ENCODE measurements around the gene SH3PXD2A. TPM values are rescaled to one million over a fixed set of nuclear protein-coding genes. Genes with fewer than 3 reads are reported as not detected.
"Not testable (repeated sequence)": the region's sequence is repeated elsewhere in the genome, so short reads cannot be mapped to it uniquely, and the experiment has no call there.

SH3PXD2A gene
- total RNA-seq, 1 donor from 2014 or later = 50.3 TPM

DNA sequence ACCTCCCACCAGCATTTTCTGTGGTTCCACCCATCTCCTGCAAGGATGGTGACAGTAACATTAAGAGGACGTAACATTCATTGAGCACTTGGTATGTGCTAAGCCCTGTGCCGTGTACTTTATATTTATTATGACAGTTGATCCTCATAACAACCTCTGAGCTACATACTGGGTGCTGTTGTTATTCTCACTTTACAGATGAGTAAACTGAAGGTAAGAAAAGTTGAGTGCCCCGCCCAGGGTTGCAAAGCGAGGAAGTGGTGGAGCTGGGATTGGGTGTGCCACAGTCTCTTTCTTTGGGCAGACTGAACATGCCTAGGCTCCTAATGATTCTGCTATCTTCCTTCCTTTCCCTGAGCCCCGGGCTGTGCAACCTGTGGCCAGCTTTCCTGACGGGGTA is 107.4 kb downstream of the SH3PXD2A start:
- no peak for DNase-seq (ENCODE audit: low spot score)

DNA sequence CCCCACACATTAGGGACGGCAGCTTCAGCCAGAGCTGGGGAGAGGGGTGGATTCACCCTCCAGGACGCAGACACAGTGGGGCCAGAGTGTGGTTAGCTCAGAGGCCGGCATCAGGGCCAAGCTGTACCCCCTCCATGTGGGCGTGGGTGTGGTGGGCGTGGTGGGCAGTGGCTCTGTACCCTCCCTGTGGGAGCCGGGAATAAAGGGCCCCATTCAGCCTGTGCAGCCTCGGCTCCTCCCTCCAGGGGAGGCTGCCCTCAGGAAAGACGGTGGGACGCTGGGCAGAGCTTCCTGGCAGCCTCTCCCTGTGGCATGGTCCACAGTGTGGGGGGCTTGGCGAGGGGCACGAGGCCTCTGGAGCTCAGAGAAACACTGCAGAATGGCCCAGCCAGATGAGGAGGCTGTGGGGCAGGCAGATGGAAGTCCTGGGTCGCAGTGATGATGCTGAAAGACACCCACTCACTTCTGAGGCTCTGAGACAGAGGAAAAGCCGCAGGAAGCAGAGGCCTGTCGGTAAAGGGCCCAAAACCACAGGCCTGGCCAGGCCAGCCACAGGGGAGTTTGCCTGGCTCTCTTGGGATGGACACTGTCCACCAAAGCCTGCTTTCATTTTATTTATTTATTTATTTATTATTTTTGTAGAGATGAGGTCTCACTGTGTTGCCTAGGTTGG is 108.0 kb downstream of the SH3PXD2A start:
- DNase-seq (ENCODE audit: low spot score) = no peak

DNA sequence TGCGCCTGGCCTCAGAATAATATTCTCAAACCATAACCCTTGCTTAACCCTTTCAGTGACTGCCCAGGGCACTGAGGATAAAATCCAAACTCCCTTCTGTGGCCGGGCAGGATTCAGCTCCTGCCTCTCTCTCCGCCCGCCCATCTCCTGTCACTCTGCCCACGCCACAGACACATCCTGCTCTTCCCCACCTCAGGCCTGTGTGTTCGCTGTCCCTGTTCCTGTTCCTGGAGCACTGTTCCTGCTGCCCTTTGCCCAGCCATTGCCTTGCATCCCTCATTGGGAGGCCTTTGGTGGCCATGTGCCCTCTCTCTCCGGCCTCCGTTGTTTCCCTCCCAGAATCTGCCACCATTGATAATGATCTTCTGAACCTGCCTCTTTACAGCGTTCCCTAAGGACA is 108.8 kb downstream of the SH3PXD2A start:
- DNase-seq (ENCODE audit: low spot score) = no peak

DNA sequence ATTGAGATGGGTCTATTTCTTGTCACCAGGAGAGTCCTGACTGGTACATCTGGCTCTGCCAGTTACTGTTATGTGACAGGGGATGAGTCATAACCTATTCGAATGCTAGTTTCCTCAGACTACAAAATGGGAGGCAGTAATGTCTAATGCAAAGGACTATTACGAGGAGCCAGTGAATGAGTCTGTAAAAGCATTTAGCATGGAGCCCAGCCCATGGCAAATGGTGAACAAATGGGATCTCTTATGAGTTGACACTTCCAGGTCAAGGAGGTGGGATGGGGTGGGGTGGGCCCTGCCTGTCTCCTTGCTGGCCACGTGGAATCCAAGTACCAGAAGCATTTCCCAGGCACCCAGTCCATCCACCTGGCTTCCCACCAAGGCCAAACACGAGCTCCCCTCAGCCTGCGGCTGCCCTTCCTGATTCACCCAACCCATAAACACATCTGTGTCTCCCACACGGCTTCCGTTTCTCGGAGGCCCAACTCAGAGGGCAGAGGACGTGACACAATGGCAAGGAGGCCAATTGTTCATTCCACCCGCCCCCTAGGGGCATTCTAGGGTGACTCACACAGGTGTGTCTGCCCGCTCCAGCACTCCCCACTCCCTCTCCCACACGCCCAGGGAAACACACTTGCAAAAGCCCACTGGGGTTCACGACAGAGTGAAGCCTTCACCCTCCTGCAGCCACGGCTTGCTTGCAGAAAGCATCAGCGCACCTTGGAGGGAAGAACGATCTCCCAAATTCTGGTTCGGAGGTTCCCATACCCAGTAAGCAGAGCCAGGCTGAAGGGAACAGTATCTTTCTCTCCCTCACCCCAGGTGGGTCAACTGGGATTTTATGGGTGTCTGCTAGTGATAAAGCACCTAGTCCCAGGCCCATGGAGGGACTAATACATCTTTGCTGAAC is 109.8 kb downstream of the SH3PXD2A start:
- no peak for DNase-seq (ENCODE audit: low spot score)

DNA sequence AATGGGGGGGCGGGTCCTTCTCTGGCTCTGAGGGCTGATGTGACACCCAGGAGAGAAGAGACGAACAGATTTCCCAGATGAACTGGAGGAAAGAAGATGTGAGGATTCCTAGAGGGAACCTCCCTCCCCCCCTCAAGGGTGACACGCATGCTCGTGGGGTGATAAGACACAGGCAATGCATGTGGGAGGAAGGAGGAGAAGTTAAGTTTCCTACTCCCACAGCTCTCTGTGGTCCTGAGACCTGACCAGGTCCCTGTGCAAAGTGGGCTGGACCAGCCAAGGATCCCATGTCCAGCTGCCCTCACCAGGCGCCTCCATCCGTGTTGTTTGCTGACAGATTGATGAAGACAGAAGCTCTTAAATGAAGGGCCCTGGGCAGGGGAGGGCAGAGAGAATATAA is 112.6 kb downstream of the SH3PXD2A start:
- DNase-seq (ENCODE audit: low spot score) = no peak

DNA sequence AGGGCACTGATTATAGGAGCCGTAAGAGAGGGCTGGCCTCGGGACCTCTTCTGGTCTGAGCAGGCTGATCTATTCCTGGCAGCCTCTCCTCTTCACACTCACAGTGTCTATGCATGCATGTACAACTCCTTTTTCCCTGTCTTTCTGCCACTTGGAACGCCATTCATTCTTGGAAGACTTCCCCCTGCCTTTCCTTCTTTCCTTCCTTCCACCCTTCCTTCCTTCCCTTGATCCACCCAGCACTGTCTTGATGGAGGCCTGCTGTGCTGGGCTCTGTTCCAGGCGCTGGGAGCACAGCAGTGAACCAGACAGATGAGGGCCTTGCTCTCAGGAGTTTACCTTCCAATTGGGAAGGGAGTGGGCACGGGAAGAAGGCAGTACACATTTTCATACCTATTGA is 114.8 kb downstream of the SH3PXD2A start:
- DNase-seq (ENCODE audit: low spot score) = no peak

DNA sequence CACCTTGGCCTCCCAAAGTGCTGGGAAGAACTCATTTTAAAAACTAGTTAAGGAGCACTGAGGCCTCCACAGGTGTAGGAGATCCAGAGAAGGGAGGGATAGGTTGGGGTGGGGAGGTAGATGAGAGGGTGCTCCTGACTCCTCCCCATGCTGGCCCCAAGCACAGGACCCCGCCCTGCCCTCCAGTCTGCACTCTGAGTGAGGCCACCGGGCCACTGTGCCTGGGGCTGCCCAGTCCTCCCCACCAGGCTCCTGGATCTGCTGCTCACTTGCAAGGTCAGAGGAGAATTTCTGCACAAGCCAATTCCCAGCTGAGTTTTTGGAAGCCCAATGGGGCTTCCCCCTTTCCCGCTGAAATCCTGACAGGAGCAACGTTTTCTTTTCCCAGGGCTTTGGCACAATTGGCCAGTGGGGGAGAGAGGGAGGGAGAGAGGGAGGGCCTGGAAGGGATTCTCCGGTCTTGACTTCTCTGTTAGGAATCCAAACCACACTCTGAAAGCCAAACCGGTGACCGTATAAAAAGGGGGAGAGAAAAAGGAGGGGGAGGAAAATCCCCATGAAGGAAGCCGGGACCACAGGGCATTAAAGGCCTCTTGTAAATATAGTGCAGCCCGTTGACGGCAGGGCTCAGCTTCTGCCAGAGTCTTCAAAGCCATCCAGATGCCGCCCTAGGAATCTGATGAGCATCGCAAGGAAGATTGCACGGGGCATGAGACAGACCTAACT is 116.2 kb downstream of the SH3PXD2A start:
- peak; percentile 69 for DNase-seq (ENCODE audit: low spot score)

DNA sequence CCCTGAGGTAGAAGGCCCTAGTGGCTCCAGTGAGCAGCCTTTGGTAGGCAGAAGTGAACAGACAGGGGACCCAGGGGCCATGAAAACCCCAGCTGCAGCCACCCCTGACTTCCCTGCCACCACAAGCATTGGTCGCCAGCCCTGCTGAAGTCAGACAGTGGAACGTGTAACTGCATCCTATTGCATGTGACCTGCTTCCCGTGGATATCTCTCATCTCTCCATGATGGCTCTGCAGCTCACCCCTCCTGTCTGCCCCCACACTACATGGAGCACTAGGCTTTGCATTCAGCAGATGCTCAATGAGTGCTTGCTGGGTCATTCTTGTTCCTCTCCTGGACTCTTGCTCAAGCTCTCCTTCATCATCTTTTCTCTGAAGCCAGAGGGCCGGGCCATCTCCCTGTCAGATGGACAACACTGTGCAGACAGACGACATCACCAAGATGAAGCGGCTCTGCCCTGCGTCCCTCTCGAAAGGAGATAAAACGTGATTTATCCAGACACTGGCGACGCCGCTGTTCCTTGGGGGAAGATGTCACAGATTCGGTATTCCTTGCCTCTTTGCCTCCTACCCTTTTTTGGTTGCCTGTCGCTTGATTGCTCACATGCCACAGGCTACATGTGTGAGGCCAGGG is 117.5 kb downstream of the SH3PXD2A start:
- no peak for DNase-seq (ENCODE audit: low spot score)

DNA sequence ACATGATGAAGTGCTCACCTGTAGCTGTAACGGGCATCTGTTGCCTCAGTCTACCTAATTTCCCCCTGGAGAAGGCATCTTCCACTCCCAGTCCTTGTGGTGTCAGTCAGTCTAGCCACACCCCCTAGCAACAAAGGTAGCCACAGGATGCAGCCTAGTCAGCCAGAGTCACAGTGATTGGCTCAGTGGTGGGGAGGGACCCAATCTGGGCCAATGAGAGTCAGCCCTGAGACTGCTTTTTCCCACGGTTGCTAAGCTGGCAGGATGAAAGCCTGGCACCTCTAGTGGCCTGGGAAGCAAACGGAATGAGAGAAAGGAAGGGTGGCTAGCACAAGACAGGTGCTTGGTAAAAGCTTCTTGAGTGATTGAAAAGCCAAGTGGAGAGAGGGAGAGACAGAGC is 118.6 kb downstream of the SH3PXD2A start:
- no peak for DNase-seq (ENCODE audit: low spot score)

DNA sequence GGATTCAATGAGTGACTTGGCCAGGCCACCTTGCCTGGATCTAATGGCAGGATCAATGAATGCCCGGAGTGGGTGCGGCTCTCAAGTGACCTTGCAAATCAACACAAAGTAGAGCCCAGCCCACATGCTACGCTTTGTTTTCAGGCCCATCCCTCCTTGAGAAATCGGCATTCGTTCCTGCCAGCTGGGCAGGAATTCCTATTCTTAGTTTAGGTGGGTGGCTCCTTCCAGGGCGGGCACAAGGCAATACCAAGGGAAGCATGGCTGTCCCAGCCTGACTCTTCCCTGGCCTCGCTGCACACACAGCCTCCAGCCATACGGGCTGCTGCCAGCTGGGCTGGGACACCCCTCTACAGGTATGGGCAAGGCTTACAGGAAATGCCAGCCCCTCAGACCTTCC is 119.3 kb downstream of the SH3PXD2A start:
- no peak for DNase-seq (ENCODE audit: low spot score)

DNA sequence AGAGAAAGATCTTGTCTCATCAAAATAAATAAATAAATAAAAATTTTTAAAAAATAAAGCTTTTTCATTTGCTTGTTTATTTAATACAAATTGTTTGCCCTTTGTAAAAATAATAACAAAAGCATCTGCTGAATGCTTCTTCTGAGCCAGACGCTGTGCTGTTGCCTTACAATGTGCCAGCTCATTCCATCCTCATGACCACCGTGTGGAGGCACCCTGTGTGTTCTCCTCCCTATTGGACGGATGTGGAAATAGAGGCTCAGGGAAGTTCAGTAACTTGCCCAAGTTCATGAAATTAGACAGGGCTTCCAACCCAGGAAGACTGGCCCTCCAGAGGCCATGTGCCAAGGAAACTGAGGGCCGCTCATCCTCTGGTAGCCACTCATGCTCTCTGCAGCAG is 120.6 kb downstream of the SH3PXD2A start:
- no peak for DNase-seq (ENCODE audit: low spot score)

DNA sequence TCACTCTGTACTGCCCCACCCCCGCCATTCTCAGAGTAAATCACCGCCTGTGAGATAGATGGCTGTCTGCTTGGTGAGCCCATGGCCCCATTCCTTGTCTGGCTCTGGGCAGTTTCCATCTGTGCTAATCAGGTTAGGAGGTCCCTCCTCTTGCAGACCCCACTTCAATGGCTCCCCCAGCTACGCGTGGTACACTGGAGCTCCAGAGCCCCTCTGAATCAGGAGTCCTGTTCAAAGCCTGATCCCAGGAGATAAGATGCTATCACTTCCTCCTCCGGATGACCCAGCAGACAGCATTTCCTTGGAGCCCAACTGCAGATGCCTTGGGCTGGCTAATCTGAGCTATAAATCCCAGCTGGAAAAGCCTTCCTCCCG is 122.3 kb downstream of the SH3PXD2A start:
- DNase-seq (ENCODE audit: low spot score) = no peak

DNA sequence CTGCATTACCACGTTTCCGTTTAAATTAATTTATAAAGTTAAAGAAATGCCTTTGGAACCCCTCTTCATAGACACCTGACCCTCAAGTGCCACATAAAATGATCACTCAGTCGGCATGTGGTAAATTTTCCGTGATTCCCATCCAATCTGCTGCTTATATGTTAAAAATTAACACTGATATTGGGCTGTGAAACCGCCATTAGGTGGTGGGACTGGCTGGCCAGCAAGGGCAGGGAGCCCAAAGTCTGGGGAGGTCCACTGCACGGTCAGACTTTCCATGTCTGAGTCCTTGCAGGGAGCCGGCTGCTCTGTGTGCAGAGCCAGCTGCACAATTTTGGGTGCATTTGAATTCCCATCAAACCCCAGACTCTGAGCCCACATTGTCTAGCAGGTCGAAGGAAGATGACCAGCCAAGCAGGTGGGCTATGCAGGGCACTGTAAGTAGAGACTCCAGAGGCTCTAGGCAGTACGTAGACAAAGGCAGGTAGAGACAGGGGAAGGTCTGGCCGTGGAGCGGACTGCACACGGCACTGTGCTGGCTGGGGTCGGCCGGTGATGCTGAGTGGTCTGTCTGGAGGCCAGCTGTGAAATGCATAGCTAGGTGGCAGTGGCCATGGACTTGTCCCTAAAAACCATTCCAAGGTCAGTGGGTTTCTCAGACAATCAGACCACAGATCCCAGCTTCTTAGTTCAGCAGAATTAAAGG is 122.9 kb downstream of the SH3PXD2A start:
- DNase-seq (ENCODE audit: low spot score) = no peak

DNA sequence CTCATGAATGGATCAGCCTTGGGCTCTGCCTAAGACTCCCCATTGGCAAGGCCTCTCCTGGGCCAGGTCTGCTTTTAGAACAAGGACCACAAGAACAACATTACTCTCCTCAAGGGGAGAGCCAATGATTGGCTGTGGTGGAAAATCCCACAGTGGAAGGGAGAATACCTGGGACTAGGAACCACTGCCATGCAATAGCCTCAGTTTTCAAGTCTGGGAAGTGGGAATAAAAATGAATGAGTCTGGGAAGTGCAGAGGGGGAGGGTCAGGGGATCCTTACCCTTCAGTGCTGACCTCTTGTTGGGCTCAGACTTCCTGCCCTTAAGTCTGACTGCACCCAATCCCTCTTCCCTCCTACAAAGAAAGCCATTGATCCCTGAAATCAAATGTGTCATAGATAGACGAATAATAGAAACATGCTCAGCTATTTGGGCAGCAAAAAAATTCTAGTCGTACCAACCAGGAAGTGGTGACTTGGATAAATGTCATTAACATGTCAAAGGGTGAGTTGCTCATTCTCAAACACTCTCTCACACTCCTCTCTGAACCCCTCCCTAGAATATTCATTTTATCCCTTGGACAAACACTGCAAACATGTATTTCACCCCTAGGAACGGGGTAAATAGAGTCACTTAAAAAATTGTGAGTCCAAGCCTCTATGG is 123.6 kb downstream of the SH3PXD2A start:
- DNase-seq (ENCODE audit: low spot score) = no peak

DNA sequence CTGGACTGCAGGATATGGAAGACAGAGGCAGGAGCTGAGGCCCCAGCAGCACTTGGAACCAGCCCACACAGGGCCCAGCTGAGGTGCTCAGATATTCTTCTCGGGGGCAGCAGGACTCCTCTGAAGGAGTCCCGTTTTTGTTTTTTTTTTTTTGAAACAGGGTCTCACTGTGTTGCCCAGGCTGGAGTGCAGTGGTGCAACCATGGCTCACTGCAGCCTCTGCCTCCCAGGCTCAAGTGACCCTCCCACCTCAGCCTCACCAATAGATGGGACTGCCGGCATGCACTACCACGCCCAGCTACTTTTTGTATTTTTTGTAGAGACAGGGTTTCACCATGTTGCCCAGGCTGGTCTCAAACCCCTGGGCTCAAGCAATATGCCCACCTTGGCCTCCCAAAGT is 124.3 kb downstream of the SH3PXD2A start:
- DNase-seq (ENCODE audit: low spot score) = not testable (repeated sequence)

DNA sequence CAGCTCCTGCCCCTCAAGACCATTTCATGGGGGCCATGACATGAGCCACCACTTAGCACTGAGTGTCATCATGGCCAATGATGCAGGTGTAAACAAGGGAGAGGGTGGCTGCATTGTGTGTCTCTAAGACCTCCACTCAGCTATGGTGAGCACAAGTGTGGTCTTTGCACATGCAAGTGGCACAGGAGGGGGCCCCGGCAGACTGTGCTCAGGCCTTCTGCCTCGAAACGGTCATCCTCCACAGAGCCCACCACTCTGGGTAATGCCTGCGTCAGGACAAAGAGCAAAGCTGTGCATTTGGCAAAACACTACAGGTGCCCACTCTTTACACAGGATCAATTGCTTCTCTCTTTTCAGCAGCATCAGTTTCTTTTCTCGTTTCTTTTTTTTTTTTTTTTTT is 125.5 kb downstream of the SH3PXD2A start:
- DNase-seq (ENCODE audit: low spot score) = no peak

DNA sequence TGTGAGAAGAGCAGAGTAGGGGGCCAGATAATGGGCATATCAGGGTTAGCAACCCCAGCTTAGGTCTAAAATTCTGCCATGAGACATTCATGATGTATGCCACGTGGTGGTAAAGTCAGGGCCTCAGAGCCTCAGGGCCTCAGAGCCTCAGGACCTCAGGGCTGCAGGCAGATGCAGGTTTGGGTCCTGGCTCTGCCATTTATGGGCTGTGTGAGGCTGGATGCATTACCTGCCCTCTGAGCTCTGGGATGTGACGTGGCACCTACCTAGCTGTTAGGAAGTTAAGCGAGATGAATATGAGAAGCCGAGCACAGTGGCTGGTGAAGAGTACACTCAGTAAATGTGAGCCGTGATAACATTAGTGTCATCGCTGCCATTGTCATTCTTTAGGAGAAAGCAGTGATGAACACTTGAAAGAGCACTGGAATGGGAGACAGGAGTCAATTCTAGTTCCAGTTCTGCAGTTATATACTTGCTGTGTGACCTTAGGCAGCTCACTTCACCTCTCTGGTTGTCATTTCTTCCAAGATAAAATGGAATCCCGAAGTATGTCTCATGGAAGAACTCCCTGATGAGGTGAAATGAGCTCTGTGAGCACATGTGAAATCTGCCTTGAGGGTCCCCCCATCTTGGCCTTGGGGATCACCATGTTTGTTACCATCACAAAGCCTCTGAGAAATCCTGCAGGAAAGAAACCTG is 127.2 kb downstream of the SH3PXD2A start:
- DNase-seq (ENCODE audit: low spot score) = no peak

DNA sequence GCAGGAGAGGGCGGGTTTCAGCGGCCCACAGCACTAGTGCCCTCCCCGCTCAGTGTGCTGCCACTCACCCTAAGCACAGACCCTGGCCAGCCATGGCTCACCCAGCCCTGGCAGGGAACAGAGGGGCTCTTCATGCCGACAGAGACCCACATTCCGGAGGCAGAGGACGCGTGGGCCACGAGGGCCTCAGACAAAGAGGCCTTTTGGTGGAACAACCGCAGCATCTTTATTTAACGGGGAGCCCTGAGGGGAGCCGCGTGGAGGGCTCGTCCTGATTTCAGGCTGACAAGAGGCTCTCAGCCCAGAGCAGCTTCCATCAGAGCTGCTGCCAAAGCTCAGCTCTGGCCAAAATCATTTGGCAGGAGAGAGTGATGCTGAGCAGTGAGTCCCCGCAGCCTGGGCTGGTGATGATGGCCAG is 127.8 kb downstream of the SH3PXD2A start:
- no peak for DNase-seq (ENCODE audit: low spot score)

DNA sequence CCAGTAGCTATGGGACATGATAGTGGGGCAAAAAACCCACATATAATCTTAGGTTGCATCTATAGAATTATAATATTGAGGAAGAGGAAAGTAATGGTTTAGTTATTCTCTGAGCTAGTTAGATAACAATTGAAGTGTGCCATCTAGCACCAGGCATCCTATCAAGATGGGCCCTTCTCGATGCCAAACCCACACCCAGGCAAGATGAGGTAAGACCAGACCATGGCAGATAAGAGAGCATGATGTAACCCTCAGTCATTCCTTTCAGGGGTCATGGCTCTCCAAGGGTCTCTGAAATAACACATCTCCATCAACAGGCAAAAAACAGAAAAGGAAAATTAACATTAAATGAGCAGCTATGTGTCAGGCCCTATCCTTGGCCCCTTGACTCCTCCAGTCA is 128.7 kb downstream of the SH3PXD2A start:
- DNase-seq (ENCODE audit: low spot score) = no peak

DNA sequence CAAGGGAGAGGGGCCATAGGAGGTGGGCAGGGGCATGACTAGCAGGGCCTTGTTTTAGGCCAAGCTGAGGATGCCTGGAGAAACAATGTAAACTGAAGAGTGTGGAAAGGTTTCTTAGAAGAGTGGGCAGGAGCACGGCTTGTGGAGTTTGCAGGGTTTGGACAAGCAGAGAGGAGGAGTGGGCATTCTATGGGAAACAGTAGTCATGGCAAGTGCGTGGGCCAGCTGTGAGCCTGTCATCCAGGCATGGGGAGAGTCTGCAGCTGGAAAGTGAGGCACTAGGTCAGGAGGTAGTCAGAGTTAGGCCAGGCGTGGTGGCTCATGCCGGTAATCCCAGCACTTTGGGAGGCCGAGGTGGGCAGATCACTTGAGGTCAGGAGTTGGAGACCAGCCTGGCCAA is 130.1 kb downstream of the SH3PXD2A start:
- no peak for DNase-seq (ENCODE audit: low spot score)
